GM03348 (cell line): ENCODE measurements around the gene CFL2.
"Not testable (repeated sequence)": the region's sequence is repeated elsewhere in the genome, so short reads cannot be mapped to it uniquely, and the experiment has no call there.

Experiments
- DNase-seq: peaks from one replicate; pipeline ENCODE4 v3.0.0; 2012; ENCODE audit warnings: low spot score

CFL2 gene

GRCh38 chr14:34711796-34712712, 2.3 kb downstream of the CFL2 start:
- no peak for DNase-seq

GRCh38 chr14:34711169-34711568, 3.2 kb downstream of the CFL2 start:
- DNase-seq = peak; percentile 79

DNA sequence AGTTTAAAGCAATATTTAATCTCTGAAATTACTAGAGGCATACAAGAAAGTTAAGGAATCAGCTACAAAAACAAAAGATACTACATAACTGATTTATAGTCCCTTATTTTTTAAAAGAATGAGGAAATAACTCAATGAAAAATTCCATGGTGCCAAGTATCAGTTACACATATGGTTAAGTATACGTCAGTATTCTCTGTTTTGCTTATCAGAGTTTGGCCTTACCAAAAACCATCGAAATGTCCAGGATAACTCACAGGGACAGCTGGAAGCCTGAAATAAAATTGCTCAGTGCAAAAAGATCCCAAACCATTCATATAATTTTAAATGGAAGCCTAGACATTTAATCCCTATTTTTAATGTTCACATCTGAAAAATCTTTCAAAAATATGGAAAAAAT, 3.6 kb downstream of the CFL2 start:
- no peak for DNase-seq

DNA sequence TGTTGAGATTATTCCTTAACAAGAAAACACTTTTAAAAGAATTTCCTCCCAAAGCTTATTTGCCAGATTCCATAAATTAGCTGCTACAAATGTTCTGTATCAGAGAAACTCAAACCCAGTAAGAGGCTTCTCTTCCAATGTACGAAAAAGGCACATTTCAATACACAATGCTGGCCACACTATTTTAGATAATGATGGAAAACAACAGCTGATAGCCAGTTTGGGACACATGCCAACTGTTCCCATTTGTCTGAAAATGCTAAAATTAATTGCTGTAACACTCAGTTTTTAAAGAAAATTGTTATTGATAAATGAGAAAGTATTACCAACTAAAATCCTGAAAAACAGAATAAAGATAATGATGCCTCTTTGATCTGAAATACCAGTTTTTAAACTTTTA, 4.4 kb downstream of the CFL2 start:
- no peak for DNase-seq

- no peak for DNase-seq
These were observed 6.7 kb downstream of the CFL2 start for GRCh38 chr14:34707722-34708121.

DNA sequence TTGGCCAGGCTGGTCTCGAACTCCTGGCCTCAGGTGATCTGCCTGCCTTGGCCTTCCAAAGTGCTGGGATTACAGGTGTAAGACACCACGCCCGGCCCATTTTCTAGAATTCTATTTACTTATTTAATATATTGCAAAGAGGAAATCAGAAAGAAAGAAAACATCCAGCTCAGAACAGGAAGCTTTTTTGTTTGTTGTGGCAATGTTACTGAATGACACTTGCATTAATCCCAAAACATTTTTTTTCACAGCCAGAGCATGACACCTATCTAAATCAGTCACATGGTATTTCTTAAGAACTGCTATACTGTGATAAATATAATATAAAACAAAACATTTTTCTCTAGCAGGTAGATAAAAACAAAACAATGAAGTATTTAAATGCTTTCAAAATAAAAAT, 12.6 kb downstream of the CFL2 start:
- DNase-seq = no peak

DNA sequence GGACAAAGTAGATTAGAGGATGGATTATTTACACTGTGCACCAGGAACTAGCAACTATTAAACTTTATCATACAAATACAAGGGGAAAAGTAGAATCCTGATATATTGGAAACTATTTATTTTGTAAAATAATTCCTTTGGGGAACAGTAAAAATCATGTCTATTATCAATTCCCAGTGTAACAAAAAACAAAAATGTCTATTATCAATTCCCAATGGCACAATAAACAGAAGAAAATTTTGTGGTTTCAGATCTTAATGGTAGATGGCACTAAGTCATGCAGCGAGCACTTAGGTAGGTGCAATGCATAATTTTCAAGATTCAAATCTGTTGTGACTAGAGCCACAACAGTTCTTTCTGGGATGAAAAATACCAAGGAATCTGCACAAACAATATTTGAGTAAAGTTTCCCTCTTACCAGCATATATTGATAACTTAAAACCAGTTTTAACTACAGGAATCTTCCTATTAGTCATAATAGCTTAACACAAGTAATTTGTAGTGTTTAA, 13.7 kb downstream of the CFL2 start:
- no peak for DNase-seq

DNA sequence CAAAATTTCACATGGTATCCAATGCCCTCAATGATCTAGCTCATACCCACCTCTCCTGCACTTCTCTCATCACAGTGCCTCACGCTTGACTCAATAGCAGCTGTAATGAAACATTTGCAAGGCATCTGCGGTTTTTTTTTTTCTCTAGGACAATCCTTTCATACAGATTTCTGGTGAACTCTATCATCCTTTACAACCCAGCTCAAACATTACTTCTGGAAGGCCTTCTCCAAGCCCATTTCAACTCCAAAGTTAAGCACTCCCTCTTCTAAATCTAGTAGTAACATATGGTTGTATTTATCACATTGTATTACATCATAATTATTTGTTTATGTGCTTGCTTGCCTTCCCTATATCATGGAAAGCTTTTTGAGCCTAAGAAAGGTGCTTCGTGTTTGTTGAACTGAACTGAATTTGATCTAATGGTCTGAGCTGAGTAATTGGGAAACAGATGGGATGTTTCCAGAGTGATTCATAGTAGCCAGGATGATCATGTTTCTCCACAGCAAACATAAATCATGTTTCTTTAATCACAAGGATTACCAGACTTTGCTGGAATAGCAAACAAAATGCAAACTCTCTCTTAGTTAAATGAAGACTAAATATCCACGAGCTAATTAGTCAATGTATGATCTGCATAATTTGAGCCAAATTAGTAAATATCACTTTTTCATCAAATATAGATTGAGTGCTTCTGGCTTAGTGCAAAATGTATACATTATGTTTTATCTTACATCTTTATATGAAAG, 14.3 kb downstream of the CFL2 start:
- DNase-seq = peak; percentile 78

DNA sequence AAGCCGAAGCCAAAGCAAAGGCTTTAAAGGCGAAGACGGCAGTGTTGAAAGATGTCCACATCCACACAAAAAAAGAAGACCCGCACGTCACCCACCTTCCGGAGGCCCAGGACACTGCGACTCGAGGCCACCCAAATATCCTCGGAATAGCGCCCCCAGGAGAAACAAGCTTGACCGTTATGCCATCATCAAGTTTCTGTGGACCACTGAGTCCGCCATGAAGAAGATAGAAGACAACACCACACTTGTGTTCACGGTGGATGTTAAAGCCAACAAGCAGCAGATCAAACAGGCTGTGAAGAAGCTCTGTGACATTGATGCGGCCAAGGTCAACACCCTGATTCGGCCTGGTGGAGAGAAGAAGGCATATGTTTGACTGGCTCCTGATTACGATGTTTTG, 20.2 kb downstream of the CFL2 start:
- DNase-seq = not testable (repeated sequence)

DNA sequence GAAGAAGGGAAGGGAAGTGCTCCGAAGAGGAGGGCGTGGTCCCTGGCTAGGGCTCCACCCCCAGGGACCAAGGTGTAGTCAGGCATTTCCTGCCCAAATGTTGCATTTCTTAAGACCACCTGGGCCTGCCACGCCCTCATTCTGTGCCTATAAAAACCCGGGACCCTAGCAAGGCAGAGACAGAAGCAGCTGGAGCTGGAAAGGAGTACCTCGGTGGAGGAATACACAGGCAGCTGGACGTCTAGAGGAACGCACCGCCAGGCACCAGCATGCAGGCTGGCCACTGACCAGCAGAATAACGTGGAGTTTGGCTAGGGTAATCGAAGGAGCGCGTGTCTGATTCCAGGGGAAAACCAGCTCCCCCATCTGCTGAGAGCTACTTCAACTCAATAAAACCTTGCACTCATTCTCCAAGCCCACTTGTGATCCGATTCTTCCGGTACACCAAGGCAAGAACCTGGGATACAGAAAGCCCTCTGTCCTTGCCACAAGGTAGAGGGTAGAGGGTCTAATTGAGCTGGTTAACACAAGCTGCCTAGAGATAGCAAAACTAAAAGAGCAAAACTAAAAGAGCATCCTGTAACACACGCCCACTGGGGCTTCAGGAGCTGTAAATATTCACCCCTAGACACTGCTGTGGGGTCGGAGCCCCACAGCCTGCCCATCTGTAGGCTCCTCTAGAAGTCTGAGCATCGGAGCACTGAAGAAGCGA, 21.0 kb downstream of the CFL2 start:
- no peak for DNase-seq

- no peak for DNase-seq
These were observed 21.5 kb downstream of the CFL2 start for GRCh38 chr14:34692898-34693227.

DNA sequence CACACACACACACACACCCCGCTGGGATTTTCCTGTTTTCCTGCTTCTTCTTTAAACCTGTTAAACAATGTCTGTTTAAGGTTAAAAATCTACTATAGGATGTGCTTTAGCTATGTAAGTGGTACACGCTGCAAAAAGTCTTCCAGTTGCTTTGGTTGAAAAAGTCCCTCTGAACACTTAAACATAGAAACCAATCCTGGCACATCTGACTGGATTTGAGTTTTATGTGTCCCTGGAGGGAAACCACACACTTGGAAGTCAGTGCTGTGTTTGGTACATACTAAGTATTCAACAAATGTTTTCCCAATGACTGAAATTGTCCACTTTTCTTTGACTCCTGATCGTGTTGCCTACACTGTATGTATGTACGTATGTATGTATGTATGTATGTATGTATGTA, 22.0 kb downstream of the CFL2 start:
- peak; percentile 50 for DNase-seq

- no peak for DNase-seq
These were observed 23.2 kb downstream of the CFL2 start for GRCh38 chr14:34691206-34691605.

- no peak for DNase-seq
These were observed 25.8 kb downstream of the CFL2 start for GRCh38 chr14:34688470-34689206.

GRCh38 chr14:34685819-34686428, 28.5 kb downstream of the CFL2 start:
- DNase-seq = no peak

DNA sequence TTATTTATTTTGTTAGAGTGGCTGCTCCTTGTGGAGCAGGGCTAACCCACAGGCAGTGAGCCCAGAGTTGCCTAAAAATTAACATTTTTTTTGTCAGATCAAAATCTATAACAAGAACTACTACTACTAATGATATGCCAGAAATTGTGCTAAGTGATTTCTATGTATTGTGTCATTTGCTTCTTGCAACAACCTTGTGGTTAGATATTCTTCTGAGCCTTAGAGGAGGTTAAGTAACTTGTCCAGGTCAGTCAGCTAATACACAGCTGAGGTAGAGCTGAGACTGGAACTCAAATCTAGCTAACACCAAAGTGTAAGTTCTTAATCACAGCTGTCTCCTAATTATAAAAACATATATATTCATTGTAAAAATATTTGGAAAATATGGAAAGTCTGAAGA, 29.8 kb downstream of the CFL2 start:
- DNase-seq = no peak

- DNase-seq = peak; percentile 44
These were observed 31.5 kb downstream of the CFL2 start for GRCh38 chr14:34682787-34683321.

GRCh38 chr14:34680806-34681479, 33.5 kb downstream of the CFL2 start:
- no peak for DNase-seq

DNA sequence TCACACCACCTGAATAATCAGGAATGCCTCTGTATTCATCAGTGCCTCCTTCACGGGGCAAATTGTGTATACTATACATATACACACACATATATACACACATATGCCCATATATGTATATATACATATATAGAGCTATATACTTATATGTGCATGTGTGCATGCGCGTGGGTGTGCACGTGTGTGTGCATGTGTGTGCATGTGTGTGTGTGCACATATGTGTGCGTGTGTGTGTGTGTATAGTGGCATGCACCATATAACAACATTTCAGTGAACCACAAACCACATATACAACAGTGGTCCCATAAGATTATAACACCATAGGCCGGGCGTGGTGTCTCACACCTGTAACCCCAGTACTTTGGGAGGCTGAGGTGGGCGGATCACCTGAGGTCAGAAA, 35.7 kb downstream of the CFL2 start:
- DNase-seq = no peak

GRCh38 chr14:34678306-34678705, 36.1 kb downstream of the CFL2 start:
- DNase-seq = peak; percentile 36
